ENCODE data around the gene NUP54.

Gene NUP54

GRCh38 chr4:76106442-76106841 lies 41.8 kb downstream of the NUP54 start:
- no peak overlapping the region for H3K27ac ChIP-seq
- no peak for TF ChIP-seq CTCF (conservative IDR thresholded peaks at IDR 0.05)
- no peak for TF ChIP-seq ZFX (IDR thresholded peaks at IDR 0.05)

- TF ChIP-seq CTCF (conservative IDR thresholded peaks at IDR 0.05) (no peak), ZFX (IDR thresholded peaks at IDR 0.05) (no peak)
- H3K27ac ChIP-seq = no peak overlapping the region
Measured at GRCh38 chr4:76105652-76106051, 42.5 kb downstream of the NUP54 start.

GRCh38 chr4:76096076-76096475 lies 52.1 kb downstream of the NUP54 start:
- TF ChIP-seq CTCF (conservative IDR thresholded peaks at IDR 0.05) (no peak), ZFX (IDR thresholded peaks at IDR 0.05) (no peak)
- no peak overlapping the region for H3K27ac ChIP-seq

- H3K27ac ChIP-seq = no peak overlapping the region
- TF ChIP-seq CTCF (conservative IDR thresholded peaks at IDR 0.05) (no peak), ZFX (IDR thresholded peaks at IDR 0.05) (no peak)
Measured at GRCh38 chr4:76095568-76095967, 52.6 kb downstream of the NUP54 start.

GRCh38 chr4:76091052-76091451 lies 57.1 kb downstream of the NUP54 start:
- TF ChIP-seq ZFX (IDR thresholded peaks at IDR 0.05) = no peak
- no peak for TF ChIP-seq CTCF (conservative IDR thresholded peaks at IDR 0.05)
- H3K27ac ChIP-seq = no peak overlapping the region

GRCh38 chr4:76090241-76090691 lies 57.9 kb downstream of the NUP54 start:
- peak overlapping the region; percentile 18; the same call in 1 of the 2 replicates for H3K27ac ChIP-seq

GRCh38 chr4:76088719-76089118 lies 59.5 kb downstream of the NUP54 start:
- TF ChIP-seq CTCF (conservative IDR thresholded peaks at IDR 0.05) = no peak
- no peak for TF ChIP-seq ZFX (IDR thresholded peaks at IDR 0.05)
- H3K27ac ChIP-seq = no peak overlapping the region

More at GRCh38 chr4:76090241-76090691, 57.9 kb downstream of the NUP54 start:
- TF ChIP-seq ZFX (IDR thresholded peaks at IDR 0.05) = no peak

GRCh38 chr4:76087007-76087769 lies 61.0 kb downstream of the NUP54 start:
- H3K27ac ChIP-seq = no peak overlapping the region

More at GRCh38 chr4:76087007-76087769, 61.0 kb downstream of the NUP54 start:
- TF ChIP-seq ZFX (IDR thresholded peaks at IDR 0.05) (no peak), CTCF (conservative IDR thresholded peaks at IDR 0.05) (peak; percentile 79)

All from C4-2B (cell line).